Mesenchymal stem cell (in vitro differentiated cells and primary cell): Measurements from ENCODE around the gene PI16.

Experiments used
- DNase-seq: peaks from one replicate; pipeline ENCODE4 v3.0.0-alpha.2; 2013
- H2AFZ ChIP-seq: one replicate; pipeline ENCODE4 v1.6.1; 2013; ENCODE audit warnings: low read depth, mild to moderate bottlenecking, control low read depth, inconsistent platforms, low read length, moderate library complexity
- H2AK5ac ChIP-seq: 2 replicates; pipeline ENCODE4 v1.6.1; 2013; ENCODE audit warnings: low read length, moderate library complexity, mild to moderate bottlenecking, inconsistent platforms; ENCODE audit not compliant: severe bottlenecking
- H2BK120ac ChIP-seq: one replicate; pipeline ENCODE4 v1.6.1; 2013; ENCODE audit warnings: low read depth, mild to moderate bottlenecking, inconsistent platforms, low read length, moderate library complexity
- H2BK12ac ChIP-seq, 2 experiments: one replicate each; pipeline ENCODE4 v1.6.1; 2013; ENCODE audit warnings: inconsistent platforms in 2 of 2, low read length in 2 of 2, mild to moderate bottlenecking in 2 of 2, moderate library complexity in 2 of 2, control low read depth in 1 of 2
- H2BK15ac ChIP-seq: one replicate; pipeline ENCODE4 v1.6.1; 2013; ENCODE audit warnings: mild to moderate bottlenecking, low read depth, inconsistent platforms; ENCODE audit not compliant: poor library complexity, severe bottlenecking
- H2BK5ac ChIP-seq: 2 replicates; pipeline ENCODE4 v1.6.1; 2013; ENCODE audit warnings: low read depth, mild to moderate bottlenecking, low read length, control low read depth, inconsistent platforms; ENCODE audit not compliant: poor library complexity, severe bottlenecking
- H3K14ac ChIP-seq, 2 experiments: one replicate each; pipeline ENCODE4 v1.6.1; 2013; ENCODE audit warnings: inconsistent platforms in 2 of 2, low read length in 2 of 2, control low read depth in 1 of 2, mild to moderate bottlenecking in 1 of 2, moderate library complexity in 1 of 2
- H3K18ac ChIP-seq, 2 experiments: one replicate each; pipeline ENCODE4 v1.6.1; 2013; ENCODE audit warnings: inconsistent platforms in 2 of 2, low read length in 2 of 2, control low read depth in 1 of 2, low read depth in 1 of 2, mild to moderate bottlenecking in 1 of 2
- H3K23ac ChIP-seq, 2 experiments: one replicate each; pipeline ENCODE4 v1.6.1; 2013; ENCODE audit warnings: inconsistent platforms in 2 of 2, low read length in 2 of 2, mild to moderate bottlenecking in 2 of 2, moderate library complexity in 2 of 2, control low read depth in 1 of 2
- H3K27ac ChIP-seq: 2 replicates; pipeline ENCODE4 v1.5.1; 2013; ENCODE audit warnings: mild to moderate bottlenecking, moderate library complexity, low read length, control low read depth, inconsistent platforms; ENCODE audit not compliant: poor library complexity, severe bottlenecking
- H3K27me3 ChIP-seq, 2 experiments: 2 replicates each; pipeline versions ENCODE4 v1.6.1 to v1.7.0; 2013; ENCODE audit warnings: low read length in 2 of 2, mild to moderate bottlenecking in 2 of 2, moderate library complexity in 2 of 2, control low read depth in 1 of 2, inconsistent platforms in 1 of 2; ENCODE audit not compliant: control insufficient read depth in 1 of 2, insufficient read depth in 1 of 2
- H3K36me3 ChIP-seq, 2 experiments: 2 replicates each; pipeline versions ENCODE4 v1.6.1 to v1.7.0; 2013; ENCODE audit warnings: low read length in 2 of 2, control low read depth in 1 of 2, inconsistent platforms in 1 of 2, low read depth in 1 of 2, mild to moderate bottlenecking in 1 of 2; ENCODE audit not compliant: insufficient read depth in 2 of 2, control insufficient read depth in 1 of 2
- H3K4ac ChIP-seq, 2 experiments: one replicate each; pipeline ENCODE4 v1.6.1; 2013; ENCODE audit warnings: inconsistent platforms in 2 of 2, low read length in 2 of 2, mild to moderate bottlenecking in 2 of 2, moderate library complexity in 2 of 2, control low read depth in 1 of 2, low read depth in 1 of 2
- H3K4me1 ChIP-seq: 2 replicates; pipeline ENCODE4 v1.6.1; 2013; ENCODE audit warnings: low read depth, low read length, control low read depth; ENCODE audit not compliant: control insufficient read depth, insufficient read depth
- H3K4me2 ChIP-seq: 2 replicates; pipeline ENCODE4 v1.6.1; 2013; ENCODE audit warnings: low read length, mild to moderate bottlenecking, inconsistent platforms; ENCODE audit not compliant: poor library complexity, severe bottlenecking
- H3K4me3 ChIP-seq, 2 experiments: 2 replicates each; pipeline versions ENCODE4 v1.5.1 to v1.7.0; 2013; ENCODE audit warnings: low read length in 2 of 2, mild to moderate bottlenecking in 2 of 2, control low read depth in 1 of 2, low read depth in 1 of 2; ENCODE audit not compliant: insufficient read depth in 1 of 2
- H3K79me1 ChIP-seq: replicated peaks from 2 replicates; pipeline ENCODE4 v1.6.1; 2013; ENCODE audit warnings: mild to moderate bottlenecking, control low read depth, low read length, inconsistent platforms; ENCODE audit not compliant: poor library complexity, severe bottlenecking
- H3K9ac ChIP-seq: 2 replicates; pipeline ENCODE4 v1.7.0; 2013; ENCODE audit warnings: mild to moderate bottlenecking, low read length, moderate library complexity
- H3K9me3 ChIP-seq: 2 replicates; pipeline ENCODE4 v1.7.0; 2013; ENCODE audit warnings: mild to moderate bottlenecking, low read length; ENCODE audit not compliant: control insufficient read depth
- H4K8ac ChIP-seq: one replicate; pipeline ENCODE4 v1.6.1; 2013; ENCODE audit warnings: inconsistent platforms, mild to moderate bottlenecking, low read length, moderate library complexity
- H4K91ac ChIP-seq: one replicate; pipeline ENCODE4 v1.6.1; 2013; ENCODE audit warnings: mild to moderate bottlenecking, low read length, inconsistent platforms
- WGBS: methylation state at CpG from one replicate; pipeline ENCODE4 v1.1.7; 2013; ENCODE audit warnings: mixed read lengths; 5-methylcytosine and 5-hydroxymethylcytosine counted together

PI16 gene

DNA sequence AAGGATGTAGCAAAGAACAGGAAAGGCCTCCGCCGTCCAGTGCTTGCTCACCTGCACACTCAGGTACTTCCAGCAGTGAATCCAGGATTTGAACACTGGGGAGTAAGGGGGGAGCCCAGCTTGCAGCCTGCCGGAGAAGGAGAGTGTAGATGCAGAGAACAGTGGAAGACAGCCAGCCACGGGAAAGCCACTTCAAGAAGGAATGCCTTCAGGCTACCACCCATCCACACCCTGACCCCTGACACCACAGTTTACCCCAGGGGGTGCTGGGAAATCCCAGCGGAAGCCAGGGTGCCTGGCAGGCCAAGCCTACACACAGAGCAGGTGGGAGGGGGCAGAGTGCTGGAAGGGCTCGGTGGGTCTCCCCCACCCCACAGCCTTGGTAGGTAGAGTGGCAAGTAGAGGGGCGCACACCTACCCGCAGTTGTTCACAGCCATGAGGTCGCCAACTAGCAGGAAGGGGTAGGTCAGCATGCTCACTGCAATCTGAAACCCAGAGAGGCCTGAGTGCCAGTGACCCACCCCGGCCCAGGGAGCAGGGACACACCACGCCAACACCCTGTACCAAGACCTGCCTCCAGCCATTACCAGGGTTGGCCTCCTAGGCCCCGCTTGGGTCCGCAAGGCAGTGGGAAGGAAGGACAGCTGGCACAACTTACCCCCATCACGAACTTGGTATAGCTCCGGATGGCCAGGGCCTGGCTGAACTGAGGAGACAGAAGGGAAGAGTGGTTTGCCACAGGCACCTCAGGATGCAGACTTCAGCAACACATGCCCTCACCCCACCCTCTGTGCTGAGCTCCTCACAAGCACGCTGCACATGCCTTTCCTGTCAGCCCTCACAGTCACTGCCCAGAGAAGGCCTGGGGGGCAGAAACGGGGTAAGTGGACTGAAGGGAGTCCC is 15.7 kb downstream of the PI16 start:
- Histone ChIP-seq H3K4me1 (peaks cover 4% of the 10 kb centered on the region), H3K18ac (no peak overlapping the region), H3K27me3 (no peaks in the 10 kb centered on the region), H2BK5ac (no peak overlapping the region), H3K4me3 (no peak overlapping the region), H3K4ac (no peak overlapping the region), H3K36me3 (peaks cover 78 to 93% of the 10 kb centered on the region in 2 experiments), H3K9me3 (no peaks in the 10 kb centered on the region), H4K8ac (no peak overlapping the region), H3K9ac (no peak overlapping the region), H2AK5ac (no peak overlapping the region), H2AFZ (no peak overlapping the region), H3K27ac (no peak overlapping the region), H3K4me2 (no peak overlapping the region), H3K14ac (no peak overlapping the region), H2BK12ac (no peak overlapping the region), H3K23ac (no peak overlapping the region), H2BK120ac (no peak overlapping the region), H2BK15ac (no peak overlapping the region), H3K79me1 (peaks cover 28% of the 10 kb centered on the region), H4K91ac (no peak overlapping the region)
- DNase-seq = no peak
- WGBS = 97% methylated on average over 15 of the region's 17 CpGs

DNA sequence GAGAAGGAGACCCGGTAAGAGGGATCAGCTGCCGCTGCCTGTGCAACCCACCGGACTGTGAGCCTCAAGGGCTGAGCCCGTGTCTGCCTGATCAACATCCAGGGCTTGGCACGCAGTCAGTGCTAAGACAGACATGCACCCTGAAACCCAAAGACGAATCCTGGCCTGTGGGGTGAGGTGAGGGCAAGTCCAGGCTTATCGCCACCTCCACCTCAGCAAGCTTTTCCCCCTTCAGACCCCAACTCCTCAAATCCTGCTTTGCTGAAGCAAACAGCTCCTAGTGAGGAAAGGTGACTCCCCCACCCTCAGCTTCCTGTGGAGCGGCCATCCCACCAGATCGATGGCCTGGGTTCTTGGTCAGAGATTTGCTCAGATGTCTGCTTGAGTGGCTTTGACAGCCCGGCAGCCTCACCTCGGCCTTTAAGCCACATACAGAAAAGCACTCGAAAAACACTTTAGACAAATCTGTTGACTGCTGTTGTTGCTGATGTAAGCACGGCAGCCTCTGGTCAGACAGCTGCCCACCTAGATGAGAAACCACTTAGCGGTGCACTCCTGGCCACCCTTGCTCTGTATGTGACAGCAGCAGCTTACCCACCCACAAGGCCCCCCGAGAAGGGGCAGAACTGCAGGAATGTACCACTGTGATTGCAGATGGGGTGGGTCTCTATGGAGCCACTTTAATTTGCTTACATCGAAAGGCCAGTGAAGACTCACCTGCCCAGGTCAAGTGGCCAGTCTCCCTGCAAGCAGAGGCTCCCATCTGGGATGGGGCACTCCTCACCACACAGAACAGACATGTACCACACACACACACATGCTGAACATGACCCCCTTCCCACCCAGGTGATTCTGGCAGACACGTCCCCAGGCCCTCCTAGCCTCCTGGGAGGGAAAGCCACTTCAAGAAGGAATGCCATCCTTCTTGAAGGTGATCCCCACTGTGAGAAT is 16.6 kb downstream of the PI16 start:
- no peak overlapping the region for H2BK5ac ChIP-seq
- no peak overlapping the region for H3K23ac ChIP-seq
- peaks cover 88 to 100% of the 10 kb centered on the region in 2 experiments for H3K36me3 ChIP-seq
- no peak overlapping the region for H3K4ac ChIP-seq
- H3K4me2 ChIP-seq = no peak overlapping the region
- H3K14ac ChIP-seq = no peak overlapping the region
- H3K27ac ChIP-seq = no peak overlapping the region
- H2AK5ac ChIP-seq = no peak overlapping the region
- no peak overlapping the region for H3K18ac ChIP-seq
- no peak for DNase-seq
- H4K8ac ChIP-seq = no peak overlapping the region
- H3K9ac ChIP-seq = no peak overlapping the region
- H3K9me3 ChIP-seq = no peaks in the 10 kb centered on the region
- H3K4me3 ChIP-seq = no peak overlapping the region
- H2BK120ac ChIP-seq = no peak overlapping the region
- no peak overlapping the region for H2AFZ ChIP-seq
- H3K79me1 ChIP-seq = peaks cover 36% of the 10 kb centered on the region
- H3K27me3 ChIP-seq = no peaks in the 10 kb centered on the region
- peaks cover 4% of the 10 kb centered on the region for H3K4me1 ChIP-seq
- no peak overlapping the region for H2BK12ac ChIP-seq
- peak overlapping the region; percentile 7 for H4K91ac ChIP-seq
- H2BK15ac ChIP-seq = no peak overlapping the region
- 82% methylated on average over 15 of the region's 17 CpGs for WGBS

DNA sequence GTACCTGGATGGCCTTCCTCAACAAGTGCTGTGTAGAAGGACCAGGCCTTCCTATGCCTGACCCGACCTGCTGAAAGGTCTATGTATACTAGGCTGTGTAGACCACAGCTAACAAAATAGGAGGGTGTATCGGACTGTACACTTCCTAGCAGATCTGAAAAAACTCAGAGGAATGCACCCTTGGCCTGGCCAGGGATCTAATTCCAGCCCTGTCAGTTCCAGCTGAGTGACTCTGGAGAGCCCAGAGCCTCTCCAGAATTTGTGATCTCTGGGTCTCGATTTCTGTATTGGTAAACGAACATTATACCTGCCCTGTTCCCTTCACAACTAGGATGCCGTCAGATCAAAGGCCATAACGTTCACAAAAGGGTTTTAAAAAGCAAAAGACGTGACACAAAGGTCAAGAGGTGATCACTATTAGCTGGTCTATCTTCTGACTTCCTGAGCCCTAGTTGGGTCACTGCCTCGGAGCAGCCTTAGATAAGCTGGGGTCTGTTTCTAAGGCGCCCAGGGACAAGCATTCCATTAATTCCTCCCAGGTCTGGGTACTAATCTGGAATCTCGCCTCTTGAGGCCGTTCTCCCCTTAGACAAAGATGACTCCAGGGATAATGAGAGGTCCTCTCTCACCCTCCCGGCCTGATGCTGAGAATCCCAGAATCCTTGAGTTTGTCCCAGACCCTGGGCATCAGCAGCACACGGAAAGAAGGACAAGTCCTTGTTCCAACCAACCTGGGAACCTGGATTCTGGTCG is 17.6 kb downstream of the PI16 start:
- H3K27me3 ChIP-seq = no peaks in the 10 kb centered on the region
- DNase-seq = no peak
- H3K14ac ChIP-seq = no peak overlapping the region

More for the DNA sequence above, 17.6 kb downstream of the PI16 start:
- no peak overlapping the region for H3K4me3 ChIP-seq
- no peak overlapping the region for H3K4me2 ChIP-seq
- H2AK5ac ChIP-seq = no peak overlapping the region
- no peak overlapping the region for H3K9ac ChIP-seq
- no peak overlapping the region for H2BK15ac ChIP-seq
- H3K27ac ChIP-seq = no peak overlapping the region
- peaks cover 4% of the 10 kb centered on the region for H3K4me1 ChIP-seq
- no peak overlapping the region for H2BK120ac ChIP-seq
- 85% methylated on average over 14 of the region's 14 CpGs for WGBS
- H2BK12ac ChIP-seq = no peak overlapping the region
- no peak overlapping the region for H3K18ac ChIP-seq
- H3K36me3 ChIP-seq = peaks cover 89 to 100% of the 10 kb centered on the region in 2 experiments
- H3K79me1 ChIP-seq = peaks cover 44% of the 10 kb centered on the region
- H3K4ac ChIP-seq = no peak overlapping the region
- no peak overlapping the region for H4K8ac ChIP-seq
- H3K23ac ChIP-seq = no peak overlapping the region
- no peaks in the 10 kb centered on the region for H3K9me3 ChIP-seq
- H2BK5ac ChIP-seq = no peak overlapping the region
- H2AFZ ChIP-seq = no peak overlapping the region
- no peak overlapping the region for H4K91ac ChIP-seq
